K562 (cell line): Measurements from ENCODE around the gene ZNF384. TPM values are rescaled to one million over a fixed set of nuclear protein-coding genes. Genes with fewer than 3 reads are reported as not detected.

Experiments
- PHTF2 ChIP-seq: fragments of 250-450 bp; sonication (Bioruptor Pico); IDR thresholded peaks from 2 replicates; pipeline ENCODE4 v1.5.0; 2021; ENCODE audit warnings: mild to moderate bottlenecking
- SIN3A ChIP-seq, 2 experiments: fragments of 150-350 bp in 1 of 2; IDR thresholded peaks; 2 replicates each; pipeline ENCODE4 v1.6.1; 2011 to 2016; ENCODE audit warnings: borderline replicate concordance in 2 of 2, low read depth in 2 of 2, low read length in 2 of 2, mild to moderate bottlenecking in 2 of 2, moderate library complexity in 2 of 2; ENCODE audit not compliant: control insufficient read depth in 1 of 2
- SPI1 ChIP-seq: IDR thresholded peaks from 2 replicates; pipeline ENCODE4 v1.6.1; 2011; ENCODE audit warnings: low read depth, low read length, control low read depth, borderline replicate concordance
- TAF1 ChIP-seq: IDR thresholded peaks from 2 replicates; pipeline ENCODE4 v1.6.1; 2011; ENCODE audit warnings: mild to moderate bottlenecking, low read length, moderate library complexity; ENCODE audit not compliant: insufficient read depth, control insufficient read depth, severe bottlenecking; ENCODE audit errors: extremely low read depth
- ZNF239 ChIP-seq: fragments of 250-450 bp; sonication (Bioruptor Pico); IDR thresholded peaks from 2 replicates; pipeline ENCODE4 v1.4.0; 2020; ENCODE audit warnings: mild to moderate bottlenecking
- polyA plus RNA-seq, 8 experiments: library from polyadenylated mRNA; depleted of rRNA in 4 of 8; stranded (reverse) in 5 of 8; unstranded in 3 of 8; fragments of >200 nt; fragmentation: Nextera tagmentation in 2 of 8; fragmentation: Illumina TruSeq in 1 of 8; extraction: Ambion mirVana in 2 of 8; extraction: Trizol in 1 of 8; gene quantifications; 2 replicates each; pipeline versions ENCODE4 v1.2.1 to v1.2.3, GENCODE V29; 2011 to 2014; ENCODE audit warnings: inconsistent platforms in 1 of 8, missing spikeins in 1 of 8
- total RNA-seq, 7 experiments: library from RNA; depleted of rRNA in 6 of 7; stranded (reverse); fragments of >200 nt in 6 of 7; fragmentation: Illumina TruSeq in 2 of 7; extraction: Trizol in 2 of 7; gene quantifications; 2 replicates each; pipeline versions ENCODE4 v1.2.1 to v1.2.3, GENCODE V29; 2011 to 2021; ENCODE audit warnings: low replicate concordance in 1 of 7
- TF ChIP-seq, protein P1 (sequence below): fragments of 450-650 bp; IDR thresholded peaks from 2 replicates; pipeline ENCODE4 v1.6.1; 2018; ENCODE audit not compliant: partially characterized antibody

Gene ZNF384
- total and polyA plus RNA-seq, 9 of the 15 experiments (the other 6 are each of a cell fraction or from before 2014, with no cell fraction given), result 0.36 to 64.8 (median 21.3) TPM

DNA sequence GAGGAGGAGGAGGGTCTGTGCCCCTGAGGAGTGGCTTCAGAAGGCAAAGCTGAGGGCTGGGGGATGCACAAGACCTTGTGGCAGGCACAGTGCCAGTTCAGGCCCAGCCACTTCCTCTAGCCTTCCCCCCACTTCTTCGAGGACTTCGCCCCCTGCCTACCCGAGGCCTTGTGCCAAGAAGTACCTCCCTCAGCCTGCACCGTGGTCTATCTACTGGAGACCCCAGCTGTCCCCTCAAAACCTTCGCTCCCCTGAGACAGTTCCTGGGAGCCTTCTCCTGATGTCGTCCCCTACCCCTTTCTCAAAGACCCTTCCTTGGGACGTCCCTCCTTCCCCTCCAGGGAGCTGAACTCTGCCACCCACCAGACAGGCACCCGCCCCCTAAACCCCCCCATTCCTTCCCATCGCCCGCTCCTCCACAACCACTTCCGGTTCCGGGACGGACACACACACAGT, 604 bp downstream of the ZNF384 start (continued):
- TF ChIP-seq, protein P1, sequence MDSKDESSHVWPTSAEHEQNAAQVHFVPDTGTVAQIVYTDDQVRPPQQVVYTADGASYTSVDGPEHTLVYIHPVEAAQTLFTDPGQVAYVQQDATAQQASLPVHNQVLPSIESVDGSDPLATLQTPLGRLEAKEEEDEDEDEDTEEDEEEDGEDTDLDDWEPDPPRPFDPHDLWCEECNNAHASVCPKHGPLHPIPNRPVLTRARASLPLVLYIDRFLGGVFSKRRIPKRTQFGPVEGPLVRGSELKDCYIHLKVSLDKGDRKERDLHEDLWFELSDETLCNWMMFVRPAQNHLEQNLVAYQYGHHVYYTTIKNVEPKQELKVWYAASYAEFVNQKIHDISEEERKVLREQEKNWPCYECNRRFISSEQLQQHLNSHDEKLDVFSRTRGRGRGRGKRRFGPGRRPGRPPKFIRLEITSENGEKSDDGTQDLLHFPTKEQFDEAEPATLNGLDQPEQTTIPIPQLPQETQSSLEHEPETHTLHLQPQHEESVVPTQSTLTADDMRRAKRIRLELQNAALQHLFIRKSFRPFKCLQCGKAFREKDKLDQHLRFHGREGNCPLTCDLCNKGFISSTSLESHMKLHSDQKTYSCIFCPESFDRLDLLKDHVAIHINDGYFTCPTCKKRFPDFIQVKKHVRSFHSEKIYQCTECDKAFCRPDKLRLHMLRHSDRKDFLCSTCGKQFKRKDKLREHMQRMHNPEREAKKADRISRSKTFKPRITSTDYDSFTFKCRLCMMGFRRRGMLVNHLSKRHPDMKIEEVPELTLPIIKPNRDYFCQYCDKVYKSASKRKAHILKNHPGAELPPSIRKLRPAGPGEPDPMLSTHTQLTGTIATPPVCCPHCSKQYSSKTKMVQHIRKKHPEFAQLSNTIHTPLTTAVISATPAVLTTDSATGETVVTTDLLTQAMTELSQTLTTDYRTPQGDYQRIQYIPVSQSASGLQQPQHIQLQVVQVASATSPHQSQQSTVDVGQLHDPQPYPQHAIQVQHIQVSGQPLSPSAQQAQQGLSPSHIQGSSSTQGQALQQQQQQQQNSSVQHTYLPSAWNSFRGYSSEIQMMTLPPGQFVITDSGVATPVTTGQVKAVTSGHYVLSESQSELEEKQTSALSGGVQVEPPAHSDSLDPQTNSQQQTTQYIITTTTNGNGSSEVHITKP, result peak; percentile 5
- no peak for TF ChIP-seq PHTF2 (CRISPR knock-in tag)
- peak; percentile 41 for TF ChIP-seq TAF1
- TF ChIP-seq ZNF239, result no peak
- peak in 1 of 2 experiments; percentile 25; a peak in 1 of 4 replicates for TF ChIP-seq SIN3A (IDR thresholded peaks at IDR 0.05; ENCODE audit: borderline replicate concordance in 2 of 2, control insufficient read depth in 1 of 2, low read depth in 2 of 2, low read length in 2 of 2)
- 0 out of 2 replicates have a peak, but pooled peaks have one; percentile 12 for TF ChIP-seq SPI1
